ENCODE data around the gene LEFTY1.

DNA sequence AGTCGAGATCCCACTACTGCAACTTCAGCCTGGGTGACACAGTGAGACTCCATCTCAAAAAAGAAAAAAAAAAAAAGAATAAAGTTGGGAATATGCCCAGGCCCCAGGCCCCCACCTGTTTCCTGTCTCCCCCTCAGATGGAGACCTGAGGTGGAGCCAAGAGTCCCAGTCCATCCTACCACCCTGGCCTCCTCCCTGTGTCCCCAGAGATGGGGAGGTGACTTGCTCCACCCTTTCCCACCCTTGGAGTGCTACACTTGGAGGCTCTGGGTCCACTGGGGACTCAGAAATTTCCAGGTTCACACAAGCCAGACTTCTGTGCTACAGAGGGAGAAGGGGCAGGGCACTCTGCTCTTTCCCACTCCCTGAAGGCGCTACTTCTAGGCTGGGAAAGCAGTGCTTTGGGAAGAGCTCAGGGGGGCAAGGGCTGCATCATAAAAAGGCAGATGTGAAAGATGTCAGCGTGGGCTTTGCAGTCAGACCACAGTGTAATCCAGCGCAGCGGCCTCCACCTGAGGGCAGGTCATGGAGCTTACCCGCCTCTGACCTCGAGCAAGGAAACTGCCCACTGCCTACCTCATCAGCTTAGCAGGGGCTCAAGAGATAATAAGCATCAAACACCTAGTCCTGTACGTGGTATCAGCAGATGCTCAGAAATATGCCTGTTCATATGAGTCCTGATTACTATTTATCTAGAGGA is 20.2 kb downstream of the LEFTY1 start:
- no peak for TF ChIP-seq POLR2A (IDR thresholded peaks at IDR 0.05)
- TF ChIP-seq, protein P1, sequence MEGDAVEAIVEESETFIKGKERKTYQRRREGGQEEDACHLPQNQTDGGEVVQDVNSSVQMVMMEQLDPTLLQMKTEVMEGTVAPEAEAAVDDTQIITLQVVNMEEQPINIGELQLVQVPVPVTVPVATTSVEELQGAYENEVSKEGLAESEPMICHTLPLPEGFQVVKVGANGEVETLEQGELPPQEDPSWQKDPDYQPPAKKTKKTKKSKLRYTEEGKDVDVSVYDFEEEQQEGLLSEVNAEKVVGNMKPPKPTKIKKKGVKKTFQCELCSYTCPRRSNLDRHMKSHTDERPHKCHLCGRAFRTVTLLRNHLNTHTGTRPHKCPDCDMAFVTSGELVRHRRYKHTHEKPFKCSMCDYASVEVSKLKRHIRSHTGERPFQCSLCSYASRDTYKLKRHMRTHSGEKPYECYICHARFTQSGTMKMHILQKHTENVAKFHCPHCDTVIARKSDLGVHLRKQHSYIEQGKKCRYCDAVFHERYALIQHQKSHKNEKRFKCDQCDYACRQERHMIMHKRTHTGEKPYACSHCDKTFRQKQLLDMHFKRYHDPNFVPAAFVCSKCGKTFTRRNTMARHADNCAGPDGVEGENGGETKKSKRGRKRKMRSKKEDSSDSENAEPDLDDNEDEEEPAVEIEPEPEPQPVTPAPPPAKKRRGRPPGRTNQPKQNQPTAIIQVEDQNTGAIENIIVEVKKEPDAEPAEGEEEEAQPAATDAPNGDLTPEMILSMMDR (IDR thresholded peaks at IDR 0.05), result no peak
